ENCODE data around the gene CBLIF.

GRCh38 chr11:59807047-59807610 lies 38.2 kb downstream of the CBLIF start:
- no peak for TF ChIP-seq EZH2 (IDR thresholded peaks at IDR 0.05; ENCODE audit: insufficient read depth, poor library complexity, severe bottlenecking)
- TF ChIP-seq EZH2phosphoT487 (IDR thresholded peaks at IDR 0.05; ENCODE audit: insufficient read depth, low read depth) = no peak

All from GM23248 (cell line).